B cell (primary cell): Measurements from ENCODE around the gene ITGB2. TPM values are rescaled to one million over a fixed set of nuclear protein-coding genes. Genes with fewer than 3 reads are reported as not detected.

Source experiments
- ATAC-seq: fragments of 200-7000 bp; cut with Tn5 transposase; one replicate; pipeline ENCODE4 v1.10.0; 2021; ENCODE audit warnings: low read depth, mild to moderate bottlenecking, moderate number of reproducible peaks, moderate library complexity
- CTCF ChIA-PET: fragments of 350-600 bp; sonication (Branson Sonifier 250); formaldehyde crosslinking; loops from one replicate; lab custom pipeline; 2021; ENCODE audit warnings: antibody characterized with exemption, inconsistent platforms; lab: Charles Lee
- POLR2A ChIA-PET: fragments of 350-600 bp; sonication (Branson Sonifier 250); formaldehyde crosslinking; loops from one replicate; lab custom pipeline; 2021; ENCODE audit warnings: antibody characterized with exemption; lab: Charles Lee
- DNase-seq: peaks from one replicate; pipeline ENCODE4 v3.0.0; 2013
- H2AFZ ChIP-seq: 2 replicates; pipeline ENCODE4 v1.6.1; 2012; ENCODE audit warnings: mild to moderate bottlenecking, low read depth, low read length; ENCODE audit not compliant: insufficient read depth, poor library complexity, severe bottlenecking
- H3K27ac ChIP-seq, 2 donors: 1 replicate in 1 of 2; 2 replicates in 1 of 2; pipeline ENCODE4 v1.5.1; 2012 to 2013; ENCODE audit warnings: low read length in 2 of 2, mild to moderate bottlenecking in 2 of 2, moderate library complexity in 1 of 2
- H3K27me3 ChIP-seq, 4 experiments: fragments of 200-600 bp in 1 of 4; sonication (generic) in 1 of 4; replicated peaks in 1 of 4; 1 replicate in 2 of 4; 2 replicates in 2 of 4; pipeline versions ENCODE4 v1.6.1 to v1.7.0; 2013 to 2016; ENCODE audit warnings: low read length in 3 of 4, mild to moderate bottlenecking in 2 of 4, mixed read lengths in 1 of 4, moderate library complexity in 1 of 4; ENCODE audit not compliant: insufficient read depth in 4 of 4, control insufficient read depth in 3 of 4; ENCODE audit errors: control extremely low read depth in 1 of 4
- H3K36me3 ChIP-seq, 2 experiments: replicated peaks in 1 of 2; 1 replicate in 1 of 2; 2 replicates in 1 of 2; pipeline versions ENCODE4 v1.6.1 to v1.7.1; 2013; ENCODE audit warnings: low read length in 1 of 2; ENCODE audit not compliant: insufficient read depth in 2 of 2, control insufficient read depth in 1 of 2; ENCODE audit errors: control extremely low read depth in 1 of 2, extremely low read depth in 1 of 2
- H3K4me1 ChIP-seq, 2 donors: fragments of 200-600 bp in 1 of 2; sonication (generic) in 1 of 2; 1 replicate in 1 of 2; 2 replicates in 1 of 2; pipeline versions ENCODE4 v1.5.1 to v1.6.1; 2013 to 2017; ENCODE audit warnings: low read length in 2 of 2; ENCODE audit not compliant: control insufficient read depth in 2 of 2, insufficient read depth in 2 of 2
- H3K4me2 ChIP-seq: replicated peaks from 2 replicates; pipeline ENCODE3; 2012; ENCODE audit warnings: mild to moderate bottlenecking, low read depth, low read length; ENCODE audit not compliant: poor library complexity, severe bottlenecking
- H3K4me3 ChIP-seq, 5 experiments: fragments of 200-600 bp in 1 of 5; sonication (generic) in 1 of 5; 1 replicate in 3 of 5; 2 replicates in 2 of 5; pipeline versions ENCODE4 v1.5.1 to v1.7.0; 2011 to 2016; ENCODE audit warnings: low read length in 4 of 5, mild to moderate bottlenecking in 4 of 5, low read depth in 2 of 5, control low read depth in 1 of 5, moderate library complexity in 1 of 5; ENCODE audit not compliant: insufficient read depth in 1 of 5; ENCODE audit errors: control extremely low read depth in 1 of 5, extremely low read depth in 1 of 5
- H3K79me2 ChIP-seq: fragments of 200-600 bp; sonication (generic); one replicate; pipeline ENCODE4 v1.6.0; 2016; ENCODE audit warnings: low read length; ENCODE audit not compliant: control insufficient read depth, insufficient read depth
- H3K9ac ChIP-seq: fragments of 200-600 bp; sonication (generic); 2 replicates; pipeline ENCODE4 v1.6.1; 2017; ENCODE audit warnings: mild to moderate bottlenecking, low read length, moderate library complexity
- H3K9me3 ChIP-seq, 3 donors: one replicate each; pipeline versions ENCODE4 v1.6.1 to v1.7.1; 2013; ENCODE audit warnings: low read length in 2 of 3; ENCODE audit not compliant: control insufficient read depth in 2 of 3, insufficient read depth in 1 of 3; ENCODE audit errors: control extremely low read depth in 1 of 3
- H4K20me1 ChIP-seq: 2 replicates; pipeline ENCODE4 v1.6.0; 2012; ENCODE audit warnings: mild to moderate bottlenecking, low read length; ENCODE audit not compliant: insufficient read depth, control insufficient read depth, poor library complexity, severe bottlenecking
- H3K27ac Mint-ChIP-seq: one replicate; pipeline ENCODE4 v1.8.0; 2021; ENCODE audit warnings: mixed read lengths
- H3K27me3 Mint-ChIP-seq: one replicate; pipeline ENCODE4 v1.8.0; 2021; ENCODE audit warnings: mixed read lengths
- H3K4me1 Mint-ChIP-seq: one replicate; pipeline ENCODE4 v1.8.0; 2021; ENCODE audit warnings: mixed read lengths
- H3K4me3 Mint-ChIP-seq: one replicate; pipeline ENCODE4 v1.8.0; 2021; ENCODE audit warnings: mixed read lengths
- H3K9me3 Mint-ChIP-seq: one replicate; pipeline ENCODE4 v1.8.0; 2022; ENCODE audit warnings: mixed read lengths; ENCODE audit not compliant: insufficient read depth
- WGBS: methylation state at CpG from one replicate; pipeline ENCODE4 v1.1.5; 2013; ENCODE audit warnings: missing lambda C conversion rate; ENCODE audit not compliant: insufficient coverage; 5-methylcytosine and 5-hydroxymethylcytosine counted together
- intact Hi-C: fragments of 100-400 bp; cut with micrococcal nuclease; formaldehyde crosslinking; loops from one replicate; pipeline ENCODE4 v1.10.0; 2022
- polyA plus RNA-seq: library from polyadenylated mRNA; depleted of rRNA; stranded (reverse); fragments of >200 nt; gene quantifications from 2 replicates; pipeline ENCODE4 v1.2.3, GENCODE V29; 2012
- total RNA-seq, 2 donors: library from RNA; stranded (reverse); fragments of 120-200 nt in 1 of 2; gene quantifications; 1 replicate in 1 of 2; 2 replicates in 1 of 2; pipeline versions ENCODE4 v1.2.3 to v1.2.4, GENCODE V29; 2013 to 2022
- TF ChIP-seq, protein P1 (sequence below): fragments of 200-600 bp; IDR thresholded peaks from one replicate; pipeline ENCODE4 v1.8.0; 2022; ENCODE audit warnings: antibody characterized with exemption, mild to moderate bottlenecking

The ITGB2 gene
- total and polyA plus RNA-seq, 2 donors (not counting 1 experiment from before 2014, with no cell fraction given), result 102 to 368 TPM

DNA sequence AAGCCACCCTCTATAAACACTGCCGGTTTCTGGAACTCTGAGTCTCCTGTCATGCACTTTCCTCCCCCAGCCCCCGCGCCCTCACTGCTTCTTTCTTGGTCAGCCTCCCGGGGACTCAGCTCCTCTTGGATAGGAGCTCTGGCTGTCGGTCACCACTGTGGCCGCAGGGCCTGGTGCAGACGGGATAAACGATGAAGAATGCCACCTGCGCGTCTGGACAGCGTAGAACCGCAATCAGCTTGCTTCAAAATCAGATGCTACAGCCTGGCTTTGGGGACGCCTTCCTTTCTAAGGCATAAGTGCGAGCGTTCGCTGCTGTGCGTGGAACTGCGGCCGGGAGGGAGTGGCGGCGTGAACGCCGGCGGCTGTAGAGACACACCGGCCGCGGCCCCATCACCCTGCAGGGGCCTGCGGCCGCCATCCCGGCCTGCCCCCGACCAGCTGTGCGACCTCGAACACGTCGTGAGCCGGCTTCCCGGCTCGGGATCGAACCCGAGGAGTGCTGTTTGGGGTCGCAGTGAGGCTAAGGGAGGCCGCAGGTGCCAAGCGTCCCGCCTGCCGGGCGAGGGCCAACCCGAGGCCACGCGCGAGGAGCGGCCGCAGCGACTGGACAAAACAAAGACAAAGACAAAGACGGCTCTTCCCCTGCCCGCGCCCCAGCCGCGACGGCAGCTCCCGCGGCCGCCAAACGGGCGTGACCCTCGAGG is 47.9 kb downstream of the ITGB2 start:
- Histone ChIP-seq H3K36me3 (peaks cover 0 to 5% of the 10 kb centered on the region in 2 experiments), H3K9me3 (peaks cover 0 to 3% (median 0%) of the 10 kb centered on the region in 3 donors), H3K4me2 (peak overlapping the region; percentile 98), H4K20me1 (peaks cover 50% of the 10 kb centered on the region), H3K4me3 (peak overlapping the region; percentile 65 to 92 (median 81)), H2AFZ (peak overlapping the region; percentile 80), H3K27me3 (no peaks in the 10 kb centered on the region), H3K27ac (peak overlapping the region in 1 of 2 donors; percentile 34), H3K9ac (peak overlapping the region; percentile 68), H3K79me2 (peaks cover 58% of the 10 kb centered on the region), H3K4me1 (peaks cover 50 to 56% of the 10 kb centered on the region in 2 donors)
- peaks cover 59% of the 10 kb centered on the region for H3K4me1 Mint-ChIP-seq
- H3K4me3 Mint-ChIP-seq, result peak overlapping the region; percentile 88
- H3K27ac Mint-ChIP-seq, result peak overlapping the region; percentile 78
- intact Hi-C loops, result loop anchor here (1.0 to 10.0 kb wide), 2 partner anchors 8 to 858 kb away; partner anchors contain the start of gene TRAPPC10
- under 1% methylated on average over 65 of the region's 65 CpGs for WGBS
- TF ChIP-seq, protein P1, sequence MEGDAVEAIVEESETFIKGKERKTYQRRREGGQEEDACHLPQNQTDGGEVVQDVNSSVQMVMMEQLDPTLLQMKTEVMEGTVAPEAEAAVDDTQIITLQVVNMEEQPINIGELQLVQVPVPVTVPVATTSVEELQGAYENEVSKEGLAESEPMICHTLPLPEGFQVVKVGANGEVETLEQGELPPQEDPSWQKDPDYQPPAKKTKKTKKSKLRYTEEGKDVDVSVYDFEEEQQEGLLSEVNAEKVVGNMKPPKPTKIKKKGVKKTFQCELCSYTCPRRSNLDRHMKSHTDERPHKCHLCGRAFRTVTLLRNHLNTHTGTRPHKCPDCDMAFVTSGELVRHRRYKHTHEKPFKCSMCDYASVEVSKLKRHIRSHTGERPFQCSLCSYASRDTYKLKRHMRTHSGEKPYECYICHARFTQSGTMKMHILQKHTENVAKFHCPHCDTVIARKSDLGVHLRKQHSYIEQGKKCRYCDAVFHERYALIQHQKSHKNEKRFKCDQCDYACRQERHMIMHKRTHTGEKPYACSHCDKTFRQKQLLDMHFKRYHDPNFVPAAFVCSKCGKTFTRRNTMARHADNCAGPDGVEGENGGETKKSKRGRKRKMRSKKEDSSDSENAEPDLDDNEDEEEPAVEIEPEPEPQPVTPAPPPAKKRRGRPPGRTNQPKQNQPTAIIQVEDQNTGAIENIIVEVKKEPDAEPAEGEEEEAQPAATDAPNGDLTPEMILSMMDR, result no peak
- ChIA-PET CTCF (interaction anchor here (0.8 to 4.6 kb wide), 13 partner anchors 11 to 420 kb away, joined by 3 to 38 read pairs (median 4); partner anchors contain the start of gene UBE2G2), POLR2A (interaction anchor here (0.7 to 2.0 kb wide), 6 partner anchors 8 to 288 kb away, joined by 3 to 25 read pairs (median 4); partner anchors contain the start of gene UBE2G2)
- no peak for ATAC-seq
- peak; percentile 57 for DNase-seq
- no peaks in the 10 kb centered on the region for H3K9me3 Mint-ChIP-seq
- H3K27me3 Mint-ChIP-seq, result no peaks in the 10 kb centered on the region

DNA sequence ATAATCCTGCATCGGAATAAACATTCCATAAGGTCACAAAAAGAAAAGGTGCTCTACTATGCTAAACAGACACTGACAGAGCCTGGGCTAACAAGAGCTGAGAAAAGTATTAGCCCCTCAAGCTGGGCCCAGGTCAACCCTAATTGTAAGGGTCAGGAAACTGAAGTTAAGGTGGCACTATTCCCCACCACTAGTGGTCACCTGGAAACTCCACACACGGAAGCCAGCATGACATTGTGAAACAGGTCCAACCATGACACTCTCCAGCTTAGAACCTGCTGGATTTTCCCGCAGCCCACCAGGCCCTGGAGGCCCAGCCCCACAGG is 48.4 kb downstream of the ITGB2 start:
- Histone ChIP-seq H3K27ac (no peak overlapping the region), H3K4me1 (peaks cover 49 to 55% of the 10 kb centered on the region in 2 donors), H4K20me1 (peaks cover 55% of the 10 kb centered on the region), H3K4me2 (peak overlapping the region; percentile 98), H3K9me3 (peaks cover 0 to 3% (median 0%) of the 10 kb centered on the region in 3 donors), H3K36me3 (peaks cover 0 to 5% of the 10 kb centered on the region in 2 experiments), H2AFZ (peak overlapping the region; percentile 80), H3K79me2 (peaks cover 63% of the 10 kb centered on the region), H3K4me3 (peak overlapping the region; percentile 65 to 92 (median 81)), H3K9ac (peak overlapping the region; percentile 68), H3K27me3 (no peaks in the 10 kb centered on the region)
- ChIA-PET POLR2A (interaction anchor here (1.6 kb wide), 1 partner anchor 71 kb away, joined by 5 read pairs; the partner anchor contains the start of gene UBE2G2), CTCF (interaction anchor here (0.9 to 4.6 kb wide), 6 partner anchors 25 to 256 kb away, joined by 3 to 38 read pairs (median 8); partner anchors contain the start of gene UBE2G2)
- DNase-seq (no peak), ATAC-seq (no peak)
- TF ChIP-seq, protein P1, result no peak
- H3K4me1 Mint-ChIP-seq, result peaks cover 64% of the 10 kb centered on the region
- intact Hi-C loops, result loop anchor here (10.0 kb wide), 1 partner anchor 857 kb away; the partner anchor contains the start of gene TRAPPC10
- peak overlapping the region; percentile 78 for H3K27ac Mint-ChIP-seq
- H3K27me3 Mint-ChIP-seq, result no peaks in the 10 kb centered on the region
- H3K4me3 Mint-ChIP-seq, result peak overlapping the region; percentile 88
- H3K9me3 Mint-ChIP-seq, result no peaks in the 10 kb centered on the region
- WGBS, result 4% methylated on average over 2 of the region's 3 CpGs
